ENCODE data around the gene INSL3. TPM values are rescaled to one million over a fixed set of nuclear protein-coding genes. Genes with fewer than 3 reads are reported as not detected.

INSL3 gene
- total and polyA plus RNA-seq, 2 of the 13 experiments (the other 11 are each of a cell fraction or from before 2014, with no cell fraction given), result 0.30 TPM; not detected in 1

- Histone ChIP-seq H2AFZ (ENCODE audit: low read length) (no peak overlapping the region), H3K9me3 (ENCODE audit: low read length) (no peaks in the 10 kb centered on the region), H3K9ac (ENCODE audit: insufficient read depth, low read depth, low read length) (no peak overlapping the region), H3K79me2 (ENCODE audit: insufficient read depth, low read length) (no peaks in the 10 kb centered on the region), H3K4me3 (replicated peaks in 1 of 3; ENCODE audit: insufficient read depth in 1 of 3, low read depth in 2 of 3, low read length in 3 of 3) (no peak overlapping the region), H3K27ac (ENCODE audit: extremely low read length, insufficient read depth, low read length) (no peak overlapping the region), H3K4me1 (ENCODE audit: insufficient read depth, low read length) (peaks cover 1% of the 10 kb centered on the region), H3K36me3 (replicated peaks in 1 of 2; ENCODE audit: control insufficient read depth in 1 of 2, insufficient read depth in 2 of 2, low read length in 2 of 2) (no peaks in the 10 kb centered on the region), H3K27me3 (ENCODE audit: control insufficient read depth in 1 of 2, insufficient read depth in 2 of 2, low read length in 2 of 2) (no peaks in the 10 kb centered on the region), H3K4me2 (ENCODE audit: low read depth, low read length) (no peak overlapping the region), H4K20me1 (ENCODE audit: insufficient read depth, low read length) (no peaks in the 10 kb centered on the region)
- no TSS peak for BruUV-seq (replicated peaks)
- no peak for ATAC-seq
- 100% methylated on average over 4 of the region's 4 CpGs for WGBS (ENCODE audit: low lambda C conversion rate)
- FAIRE-seq, result no peak
- ChIA-PET CTCF (ENCODE audit: low intra/inter-chr PET ratio, low total read pairs) (no interaction called here), POLR2A (no interaction called here)
- in situ Hi-C loops (cut with HindIII; ENCODE audit: extremely low pct_ligation_motif_present, low pct_unique_long_range_greater_than_20kb), result loop anchor here (5.0 kb wide), 1 partner anchor 65 kb away; no protein-coding TSS in a partner anchor
- DNase-seq (ENCODE audit: low spot score), result no peak
- intact Hi-C loops (cut with micrococcal nuclease; ENCODE audit: unreplicated experiment), result no loop called here
- TF ChIP-seq NFYB (CRISPR knock-in tag; IDR thresholded peaks at IDR 0.05) (peak; percentile 70), MED1 (CRISPR knock-in tag; IDR thresholded peaks at IDR 0.05) (no peak), KLF16 (CRISPR knock-in tag; IDR thresholded peaks at IDR 0.05) (no peak), NFYC (CRISPR knock-in tag; IDR thresholded peaks at IDR 0.05) (peak; percentile 71)
- TF ChIP-seq, protein P1, sequence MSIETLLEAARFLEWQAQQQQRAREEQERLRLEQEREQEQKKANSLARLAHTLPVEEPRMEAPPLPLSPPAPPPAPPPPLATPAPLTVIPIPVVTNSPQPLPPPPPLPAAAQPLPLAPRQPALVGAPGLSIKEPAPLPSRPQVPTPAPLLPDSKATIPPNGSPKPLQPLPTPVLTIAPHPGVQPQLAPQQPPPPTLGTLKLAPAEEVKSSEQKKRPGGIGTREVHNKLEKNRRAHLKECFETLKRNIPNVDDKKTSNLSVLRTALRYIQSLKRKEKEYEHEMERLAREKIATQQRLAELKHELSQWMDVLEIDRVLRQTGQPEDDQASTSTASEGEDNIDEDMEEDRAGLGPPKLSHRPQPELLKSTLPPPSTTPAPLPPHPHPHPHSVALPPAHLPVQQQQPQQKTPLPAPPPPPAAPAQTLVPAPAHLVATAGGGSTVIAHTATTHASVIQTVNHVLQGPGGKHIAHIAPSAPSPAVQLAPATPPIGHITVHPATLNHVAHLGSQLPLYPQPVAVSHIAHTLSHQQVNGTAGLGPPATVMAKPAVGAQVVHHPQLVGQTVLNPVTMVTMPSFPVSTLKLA (IDR thresholded peaks at IDR 0.05), result 0 out of 2 replicates have a peak, but pooled peaks have one; percentile 7
- TF ChIP-seq, protein P2, sequence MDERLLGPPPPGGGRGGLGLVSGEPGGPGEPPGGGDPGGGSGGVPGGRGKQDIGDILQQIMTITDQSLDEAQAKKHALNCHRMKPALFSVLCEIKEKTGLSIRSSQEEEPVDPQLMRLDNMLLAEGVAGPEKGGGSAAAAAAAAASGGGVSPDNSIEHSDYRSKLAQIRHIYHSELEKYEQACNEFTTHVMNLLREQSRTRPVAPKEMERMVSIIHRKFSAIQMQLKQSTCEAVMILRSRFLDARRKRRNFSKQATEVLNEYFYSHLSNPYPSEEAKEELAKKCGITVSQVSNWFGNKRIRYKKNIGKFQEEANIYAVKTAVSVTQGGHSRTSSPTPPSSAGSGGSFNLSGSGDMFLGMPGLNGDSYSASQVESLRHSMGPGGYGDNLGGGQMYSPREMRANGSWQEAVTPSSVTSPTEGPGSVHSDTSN (CRISPR knock-in tag; IDR thresholded peaks at IDR 0.05), result 0 out of 2 replicates have a peak, but pooled peaks have one; percentile 47
Observed at GRCh38 chr19:17772172-17772571, 49.1 kb downstream of the INSL3 start.

DNA sequence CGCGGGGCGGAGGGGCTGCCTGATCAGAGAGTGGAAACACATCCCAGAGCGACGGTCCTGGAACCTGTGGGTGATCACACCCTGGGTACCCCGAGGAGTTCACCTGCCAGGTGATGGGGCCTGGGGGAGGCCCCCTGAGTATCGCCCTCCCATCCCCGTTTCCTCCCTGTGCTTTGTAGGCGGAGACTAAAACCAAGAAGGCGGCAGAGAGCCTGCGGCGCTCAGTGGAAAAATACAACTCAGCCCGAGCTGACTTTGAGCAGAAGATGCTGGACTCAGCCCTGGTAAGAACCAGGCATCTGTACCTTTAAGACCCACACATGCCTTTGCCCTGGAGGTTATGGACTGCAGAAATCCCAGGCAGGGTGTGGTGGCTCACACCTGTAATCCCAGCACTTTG lies 50.7 kb downstream of the INSL3 start:
- Histone ChIP-seq H3K4me2 (ENCODE audit: low read depth, low read length) (no peak overlapping the region), H3K9me3 (ENCODE audit: low read length) (no peaks in the 10 kb centered on the region), H3K9ac (ENCODE audit: insufficient read depth, low read depth, low read length) (no peak overlapping the region), H3K36me3 (replicated peaks in 1 of 2; ENCODE audit: control insufficient read depth in 1 of 2, insufficient read depth in 2 of 2, low read length in 2 of 2) (no peaks in the 10 kb centered on the region), H3K4me3 (replicated peaks in 1 of 3; ENCODE audit: insufficient read depth in 1 of 3, low read depth in 2 of 3, low read length in 3 of 3) (no peak overlapping the region), H4K20me1 (ENCODE audit: insufficient read depth, low read length) (no peaks in the 10 kb centered on the region), H3K4me1 (ENCODE audit: insufficient read depth, low read length) (peaks cover 17% of the 10 kb centered on the region), H3K27ac (ENCODE audit: extremely low read length, insufficient read depth, low read length) (no peak overlapping the region), H2AFZ (ENCODE audit: low read length) (no peak overlapping the region), H3K79me2 (ENCODE audit: insufficient read depth, low read length) (no peaks in the 10 kb centered on the region), H3K27me3 (ENCODE audit: control insufficient read depth in 1 of 2, insufficient read depth in 2 of 2, low read length in 2 of 2) (no peaks in the 10 kb centered on the region)
- DNase-seq (ENCODE audit: low spot score), result no peak
- no peak for FAIRE-seq
- ATAC-seq, result no peak
- in situ Hi-C loops (cut with HindIII; ENCODE audit: extremely low pct_ligation_motif_present, low pct_unique_long_range_greater_than_20kb), result loop anchor here (5.0 kb wide), 1 partner anchor 63 kb away; no protein-coding TSS in a partner anchor
- ChIA-PET POLR2A (no interaction called here), CTCF (ENCODE audit: low intra/inter-chr PET ratio, low total read pairs) (no interaction called here)
- 95% methylated on average over 13 of the region's 13 CpGs for WGBS (ENCODE audit: low lambda C conversion rate)
- intact Hi-C loops (cut with micrococcal nuclease; ENCODE audit: unreplicated experiment), result no loop called here
- BruUV-seq (replicated peaks), result no TSS peak
- TF ChIP-seq, protein P3, sequence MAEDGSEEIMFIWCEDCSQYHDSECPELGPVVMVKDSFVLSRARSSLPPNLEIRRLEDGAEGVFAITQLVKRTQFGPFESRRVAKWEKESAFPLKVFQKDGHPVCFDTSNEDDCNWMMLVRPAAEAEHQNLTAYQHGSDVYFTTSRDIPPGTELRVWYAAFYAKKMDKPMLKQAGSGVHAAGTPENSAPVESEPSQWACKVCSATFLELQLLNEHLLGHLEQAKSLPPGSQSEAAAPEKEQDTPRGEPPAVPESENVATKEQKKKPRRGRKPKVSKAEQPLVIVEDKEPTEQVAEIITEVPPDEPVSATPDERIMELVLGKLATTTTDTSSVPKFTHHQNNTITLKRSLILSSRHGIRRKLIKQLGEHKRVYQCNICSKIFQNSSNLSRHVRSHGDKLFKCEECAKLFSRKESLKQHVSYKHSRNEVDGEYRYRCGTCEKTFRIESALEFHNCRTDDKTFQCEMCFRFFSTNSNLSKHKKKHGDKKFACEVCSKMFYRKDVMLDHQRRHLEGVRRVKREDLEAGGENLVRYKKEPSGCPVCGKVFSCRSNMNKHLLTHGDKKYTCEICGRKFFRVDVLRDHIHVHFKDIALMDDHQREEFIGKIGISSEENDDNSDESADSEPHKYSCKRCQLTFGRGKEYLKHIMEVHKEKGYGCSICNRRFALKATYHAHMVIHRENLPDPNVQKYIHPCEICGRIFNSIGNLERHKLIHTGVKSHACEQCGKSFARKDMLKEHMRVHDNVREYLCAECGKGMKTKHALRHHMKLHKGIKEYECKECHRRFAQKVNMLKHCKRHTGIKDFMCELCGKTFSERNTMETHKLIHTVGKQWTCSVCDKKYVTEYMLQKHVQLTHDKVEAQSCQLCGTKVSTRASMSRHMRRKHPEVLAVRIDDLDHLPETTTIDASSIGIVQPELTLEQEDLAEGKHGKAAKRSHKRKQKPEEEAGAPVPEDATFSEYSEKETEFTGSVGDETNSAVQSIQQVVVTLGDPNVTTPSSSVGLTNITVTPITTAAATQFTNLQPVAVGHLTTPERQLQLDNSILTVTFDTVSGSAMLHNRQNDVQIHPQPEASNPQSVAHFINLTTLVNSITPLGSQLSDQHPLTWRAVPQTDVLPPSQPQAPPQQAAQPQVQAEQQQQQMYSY (CRISPR knock-in tag; IDR thresholded peaks at IDR 0.05), result no peak
- TF ChIP-seq HNF4G (IDR thresholded peaks at IDR 0.05; ENCODE audit: borderline replicate concordance, low read depth, low read length) (no peak), HNF4G (CRISPR knock-in tag; IDR thresholded peaks at IDR 0.05; ENCODE audit: borderline replicate concordance, low read depth) (no peak), ZNF614 (CRISPR knock-in tag; IDR thresholded peaks at IDR 0.05; ENCODE audit: borderline replicate concordance) (no peak), ZNF597 (CRISPR knock-in tag; IDR thresholded peaks at IDR 0.05) (no peak), ZFAT (CRISPR knock-in tag; conservative IDR thresholded peaks at IDR 0.05) (no peak)
